Right lobe of liver (tissue), 6 donors: ENCODE measurements around the gene LYPD6B. TPM values are rescaled to one million over a fixed set of nuclear protein-coding genes. Genes with fewer than 3 reads are reported as not detected.

Source experiments
- ATAC-seq, 4 donors: fragments of 200-7000 bp; cut with Tn5 transposase; one replicate each; pipeline ENCODE4 v1.9.1; 2020; ENCODE audit warnings: mild to moderate bottlenecking in 4 of 4, moderate library complexity in 4 of 4
- DNase-seq, 3 donors: peaks; one replicate each; pipeline ENCODE4 v3.0.0-alpha.2; 2020
- H3K27ac ChIP-seq, 3 donors: fragments of 200-600 bp; one replicate each; pipeline ENCODE4 v1.8.0; 2022
- H3K27me3 ChIP-seq, 2 donors: fragments of 200-600 bp; one replicate each; pipeline ENCODE4 v1.8.0; 2022
- H3K36me3 ChIP-seq, 4 donors: fragments of 200-600 bp; sonication (generic) in 1 of 4; one replicate each; pipeline versions ENCODE4 v1.5.1 to v1.8.0; 2017 to 2022; ENCODE audit warnings: control low read depth in 1 of 4
- H3K4me1 ChIP-seq, 4 donors: fragments of 200-600 bp; sonication (generic) in 1 of 4; one replicate each; pipeline versions ENCODE4 v1.5.1 to v1.8.0; 2017 to 2022; ENCODE audit warnings: control low read depth in 1 of 4
- H3K4me3 ChIP-seq, 3 donors: fragments of 200-600 bp; one replicate each; pipeline ENCODE4 v1.8.0; 2022
- H3K9me3 ChIP-seq, 4 donors: fragments of 200-600 bp; sonication (generic) in 1 of 4; one replicate each; pipeline versions ENCODE4 v1.5.1 to v1.8.0; 2017 to 2022; ENCODE audit warnings: control low read depth in 1 of 4
- CTCF ChIP-seq, 4 donors: fragments of 200-600 bp in 3 of 4; fragments of 450-650 bp in 1 of 4; IDR thresholded peaks; one replicate each; pipeline versions ENCODE4 v1.5.1 to v1.8.0; 2016 to 2022; ENCODE audit warnings: antibody characterized with exemption in 4 of 4, mild to moderate bottlenecking in 2 of 4
- POLR2A ChIP-seq: fragments of 450-650 bp; IDR thresholded peaks from one replicate; pipeline ENCODE4 v1.6.1; 2017; ENCODE audit warnings: antibody characterized with exemption, mild to moderate bottlenecking
- WGBS: methylation state at CpG from one replicate; pipeline ENCODE4 v1.1.6; 2018; ENCODE audit warnings: low coverage, low lambda C conversion rate; ENCODE audit not compliant: insufficient coverage; ENCODE audit errors: missing lambda C conversion rate; 5-methylcytosine and 5-hydroxymethylcytosine counted together
- intact Hi-C, 2 donors: fragments of 100-400 bp; cut with DNase I; formaldehyde crosslinking; loops; one replicate each; pipeline versions ENCODE4 v1.11.2 to v1.14.1; 2022
- total RNA-seq, 6 experiments: library from RNA; depleted of rRNA in 2 of 6; stranded (reverse); fragments of >200 nt in 2 of 6; fragmentation: NEBNext Ultra II Directional in 3 of 6; extraction: Animal tissue kit (Norgen Biotek cat#: 25700) in 3 of 6; gene quantifications; one replicate each; pipeline versions ENCODE4 v1.1.0 to v1.2.4, GENCODE V29; 2016 to 2023
- donor health status: DM: no; HTN: yes; CAD: no.
- donor health status: DM: no; HTN: no; CAD: no.
- donor health status: DM: no; HTN: no; CAD: no.
- donor health status: DM: no; HTN: yes; CAD: no.
- donor health status: DM: no; HTN: yes; CAD: no.

Gene LYPD6B
- total RNA-seq, 6 experiments from 2014 or later, result 0.30 to 0.31 TPM; not detected in 4

GRCh38 chr2:149134335-149134923 is 95.9 kb downstream of the LYPD6B start:
- WGBS, result 72% methylated on average over 5 of the region's 5 CpGs

GRCh38 chr2:149136111-149136510 is 97.6 kb downstream of the LYPD6B start:
- intact Hi-C loops, result no loop called here
- Histone ChIP-seq H3K4me1 (no peaks in the 10 kb centered on the region), H3K4me3 (no peak overlapping the region), H3K36me3 (no peaks in the 10 kb centered on the region), H3K27me3 (no peaks in the 10 kb centered on the region), H3K9me3 (no peaks in the 10 kb centered on the region), H3K27ac (no peak overlapping the region)
- TF ChIP-seq CTCF (IDR thresholded peaks at IDR 0.05) (no peak), POLR2A (no peak)
- no peak for ATAC-seq
- no peak for DNase-seq
- 88% methylated on average over 4 of the region's 4 CpGs for WGBS

More at GRCh38 chr2:149134335-149134923, 95.9 kb downstream of the LYPD6B start:
- DNase-seq, result no peak
- Histone ChIP-seq H3K27ac (no peak overlapping the region), H3K9me3 (no peaks in the 10 kb centered on the region), H3K4me3 (no peak overlapping the region), H3K4me1 (no peaks in the 10 kb centered on the region), H3K27me3 (no peaks in the 10 kb centered on the region), H3K36me3 (no peaks in the 10 kb centered on the region)
- intact Hi-C loops, result no loop called here
- TF ChIP-seq POLR2A (no peak), CTCF (IDR thresholded peaks at IDR 0.05) (no peak)
- ATAC-seq, result no peak

GRCh38 chr2:149141046-149141445 is 102.5 kb downstream of the LYPD6B start:
- 70% methylated on average over 5 of the region's 5 CpGs for WGBS

GRCh38 chr2:149143734-149144133 is 105.2 kb downstream of the LYPD6B start:
- no peak for ATAC-seq

More at GRCh38 chr2:149141046-149141445, 102.5 kb downstream of the LYPD6B start:
- H3K4me3 ChIP-seq, result no peak overlapping the region
- no peak for ATAC-seq
- no peak for TF ChIP-seq POLR2A
- TF ChIP-seq CTCF (IDR thresholded peaks at IDR 0.05), result no peak
- no peak overlapping the region for H3K27ac ChIP-seq
- H3K4me1 ChIP-seq, result no peaks in the 10 kb centered on the region
- H3K27me3 ChIP-seq, result no peaks in the 10 kb centered on the region
- DNase-seq, result no peak
- intact Hi-C loops, result no loop called here
- no peaks in the 10 kb centered on the region for H3K9me3 ChIP-seq
- no peaks in the 10 kb centered on the region for H3K36me3 ChIP-seq

GRCh38 chr2:149145314-149146295 is 107.1 kb downstream of the LYPD6B start:
- H3K4me1 ChIP-seq, result no peaks in the 10 kb centered on the region
- no peak overlapping the region for H3K4me3 ChIP-seq
- no peaks in the 10 kb centered on the region for H3K36me3 ChIP-seq
- H3K27me3 ChIP-seq, result no peaks in the 10 kb centered on the region
- no peak overlapping the region for H3K27ac ChIP-seq
- no peak for DNase-seq
- intact Hi-C loops, result no loop called here
- no peak for ATAC-seq
- no peaks in the 10 kb centered on the region for H3K9me3 ChIP-seq
- 57% methylated on average over 9 of the region's 10 CpGs for WGBS
- no peak for TF ChIP-seq CTCF (IDR thresholded peaks at IDR 0.05)
- no peak for TF ChIP-seq POLR2A

More at GRCh38 chr2:149143734-149144133, 105.2 kb downstream of the LYPD6B start:
- no peaks in the 10 kb centered on the region for H3K36me3 ChIP-seq
- no peak for DNase-seq
- 50% methylated on average over 1 of the region's 1 CpG for WGBS
- no peaks in the 10 kb centered on the region for H3K27me3 ChIP-seq
- no peak for TF ChIP-seq POLR2A
- no peaks in the 10 kb centered on the region for H3K4me1 ChIP-seq
- intact Hi-C loops, result no loop called here
- no peak overlapping the region for H3K4me3 ChIP-seq
- no peaks in the 10 kb centered on the region for H3K9me3 ChIP-seq
- no peak overlapping the region for H3K27ac ChIP-seq
